Measurements from ENCODE around the gene TDRD3.

TDRD3 gene

GRCh38 chr13:60463787-60464186 lies 66.8 kb downstream of the TDRD3 start:
- TF ChIP-seq EZH2 (IDR thresholded peaks at IDR 0.05; ENCODE audit: borderline replicate concordance, low read length) (no peak), CTCF (IDR thresholded peaks at IDR 0.05; ENCODE audit: low read length) (no peak)
- H3K27ac ChIP-seq (ENCODE audit: low read depth, low read length, poor library complexity, severe bottlenecking), result no peak overlapping the region

GRCh38 chr13:60467098-60467497 lies 70.1 kb downstream of the TDRD3 start:
- no peak overlapping the region for H3K27ac ChIP-seq (ENCODE audit: low read depth, low read length, poor library complexity, severe bottlenecking)
- TF ChIP-seq EZH2 (IDR thresholded peaks at IDR 0.05; ENCODE audit: borderline replicate concordance, low read length) (no peak), CTCF (IDR thresholded peaks at IDR 0.05; ENCODE audit: low read length) (no peak)

More at GRCh38 chr13:60463787-60464186, 66.8 kb downstream of the TDRD3 start:
- no peaks in the 10 kb centered on the region for H3K27me3 ChIP-seq (ENCODE audit: insufficient read depth, low read length)
- H3K4me1 ChIP-seq (ENCODE audit: insufficient read depth, low read length, severe bottlenecking), result no peaks in the 10 kb centered on the region
- no peaks in the 10 kb centered on the region for H3K79me2 ChIP-seq (ENCODE audit: insufficient read depth, low read length)
- no peaks in the 10 kb centered on the region for H3F3A ChIP-seq (ENCODE audit: insufficient read depth, low read length)
- no peaks in the 10 kb centered on the region for H3K36me3 ChIP-seq (ENCODE audit: insufficient read depth, low read length)
- no peak overlapping the region for H2AFZ ChIP-seq (ENCODE audit: low read length)
- H3K9ac ChIP-seq (ENCODE audit: low read length), result no peak overlapping the region
- no peak overlapping the region for H3K4me3 ChIP-seq (ENCODE audit: low read depth, low read length, poor library complexity, severe bottlenecking)
- no peaks in the 10 kb centered on the region for H4K20me1 ChIP-seq (ENCODE audit: insufficient read depth, low read length)
- no peak overlapping the region for H3K4me2 ChIP-seq (ENCODE audit: low read length)
- H3K9me2 ChIP-seq (ENCODE audit: low read depth, low read length), result no peaks in the 10 kb centered on the region
- H3K9me3 ChIP-seq (ENCODE audit: low read length), result no peaks in the 10 kb centered on the region

GRCh38 chr13:60479273-60479672 lies 82.3 kb downstream of the TDRD3 start:
- H3K9me2 ChIP-seq (ENCODE audit: low read depth, low read length), result no peaks in the 10 kb centered on the region
- no peaks in the 10 kb centered on the region for H3K36me3 ChIP-seq (ENCODE audit: insufficient read depth, low read length)
- H3K9ac ChIP-seq (ENCODE audit: low read length), result no peak overlapping the region
- H3K79me2 ChIP-seq (ENCODE audit: insufficient read depth, low read length), result no peaks in the 10 kb centered on the region
- TF ChIP-seq EZH2 (IDR thresholded peaks at IDR 0.05; ENCODE audit: borderline replicate concordance, low read length) (no peak), CTCF (IDR thresholded peaks at IDR 0.05; ENCODE audit: low read length) (no peak)
- no peak overlapping the region for H3K4me2 ChIP-seq (ENCODE audit: low read length)
- no peak overlapping the region for H3K4me3 ChIP-seq (ENCODE audit: low read depth, low read length, poor library complexity, severe bottlenecking)
- no peak overlapping the region for H2AFZ ChIP-seq (ENCODE audit: low read length)
- no peaks in the 10 kb centered on the region for H3K9me3 ChIP-seq (ENCODE audit: low read length)
- H3K27ac ChIP-seq (ENCODE audit: low read depth, low read length, poor library complexity, severe bottlenecking), result no peak overlapping the region
- no peaks in the 10 kb centered on the region for H3K4me1 ChIP-seq (ENCODE audit: insufficient read depth, low read length, severe bottlenecking)
- no peaks in the 10 kb centered on the region for H3F3A ChIP-seq (ENCODE audit: insufficient read depth, low read length)
- no peaks in the 10 kb centered on the region for H4K20me1 ChIP-seq (ENCODE audit: insufficient read depth, low read length)
- no peaks in the 10 kb centered on the region for H3K27me3 ChIP-seq (ENCODE audit: insufficient read depth, low read length)

More at GRCh38 chr13:60467098-60467497, 70.1 kb downstream of the TDRD3 start:
- H3K4me2 ChIP-seq (ENCODE audit: low read length), result no peak overlapping the region
- no peaks in the 10 kb centered on the region for H4K20me1 ChIP-seq (ENCODE audit: insufficient read depth, low read length)
- no peaks in the 10 kb centered on the region for H3K27me3 ChIP-seq (ENCODE audit: insufficient read depth, low read length)
- no peaks in the 10 kb centered on the region for H3K4me1 ChIP-seq (ENCODE audit: insufficient read depth, low read length, severe bottlenecking)
- H3K9ac ChIP-seq (ENCODE audit: low read length), result no peak overlapping the region
- H3K79me2 ChIP-seq (ENCODE audit: insufficient read depth, low read length), result no peaks in the 10 kb centered on the region
- H3K36me3 ChIP-seq (ENCODE audit: insufficient read depth, low read length), result no peaks in the 10 kb centered on the region
- H2AFZ ChIP-seq (ENCODE audit: low read length), result no peak overlapping the region
- no peaks in the 10 kb centered on the region for H3F3A ChIP-seq (ENCODE audit: insufficient read depth, low read length)
- no peaks in the 10 kb centered on the region for H3K9me2 ChIP-seq (ENCODE audit: low read depth, low read length)
- H3K9me3 ChIP-seq (ENCODE audit: low read length), result no peaks in the 10 kb centered on the region
- H3K4me3 ChIP-seq (ENCODE audit: low read depth, low read length, poor library complexity, severe bottlenecking), result no peak overlapping the region

All from OCI-LY1 (cell line).